HG03066 (cell line): ENCODE data around the gene MYL6B.
"Not testable (repeated sequence)": the region's sequence is repeated elsewhere in the genome, so short reads cannot be mapped to it uniquely, and the experiment has no call there.

Source experiments
- ATAC-seq: cut with Tn5 transposase; IDR thresholded peaks from one replicate; pipeline ENCODE4 v1.9.1; 2021; ENCODE audit warnings: low read depth; ENCODE audit not compliant: unreplicated experiment

The MYL6B gene

DNA sequence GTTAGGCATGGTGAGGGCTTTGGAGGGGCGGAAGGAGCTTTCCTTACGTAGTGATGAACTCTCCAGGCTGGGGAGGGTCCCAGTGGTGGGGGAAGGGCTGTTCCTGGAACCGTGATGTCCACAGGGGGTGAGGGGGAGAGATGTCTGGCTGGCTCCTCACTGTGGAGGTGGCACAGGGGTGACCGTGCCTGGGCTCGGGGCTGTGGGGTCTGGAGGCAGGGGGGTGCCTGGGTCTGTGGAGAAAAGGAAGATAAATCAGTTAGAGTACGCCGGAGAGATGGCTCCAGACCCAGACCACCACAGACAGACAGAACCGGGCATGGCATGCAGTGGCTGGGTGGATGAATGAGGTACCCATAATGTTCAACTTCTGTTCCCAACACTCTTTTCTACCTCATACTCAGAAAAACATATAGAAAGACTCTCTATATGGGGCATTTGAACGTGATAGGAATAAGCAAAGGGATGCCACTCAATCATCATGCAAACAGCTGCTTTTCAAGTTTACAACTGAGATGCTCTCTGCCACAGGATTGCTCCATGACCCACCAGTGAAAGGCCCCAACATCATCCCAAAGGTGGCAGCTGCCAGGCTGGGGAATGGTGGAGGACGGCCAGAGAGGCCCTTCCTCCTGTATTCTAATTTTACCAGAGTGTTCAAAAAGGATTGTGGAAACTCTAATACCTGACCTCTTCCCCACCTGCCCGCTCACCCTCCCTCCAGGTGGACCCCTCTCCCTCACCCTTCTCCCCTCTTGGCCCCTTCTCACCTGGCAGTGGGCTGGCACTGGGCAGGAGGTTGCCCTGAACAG lies 11.4 kb downstream of the MYL6B start:
- ATAC-seq: no peak

DNA sequence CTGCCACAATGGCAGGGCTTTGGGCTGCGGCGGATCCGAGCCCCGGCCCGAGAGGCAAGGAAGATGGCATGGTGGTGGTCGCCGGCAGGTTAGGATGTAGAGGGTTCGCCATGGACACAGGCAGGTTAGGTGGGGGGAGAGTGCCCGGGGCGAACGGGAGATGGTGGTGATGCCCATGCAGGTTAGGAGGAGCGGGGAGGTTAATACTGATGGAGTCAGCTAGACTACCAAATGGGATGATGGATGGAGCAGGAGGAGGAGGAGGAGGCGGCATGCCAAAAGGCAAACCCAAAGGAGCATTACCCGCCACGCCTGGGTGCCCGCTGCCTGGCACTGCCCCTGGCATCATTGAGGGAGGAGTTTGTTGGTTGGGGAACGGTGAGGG lies 11.9 kb downstream of the MYL6B start:
- ATAC-seq: no peak

DNA sequence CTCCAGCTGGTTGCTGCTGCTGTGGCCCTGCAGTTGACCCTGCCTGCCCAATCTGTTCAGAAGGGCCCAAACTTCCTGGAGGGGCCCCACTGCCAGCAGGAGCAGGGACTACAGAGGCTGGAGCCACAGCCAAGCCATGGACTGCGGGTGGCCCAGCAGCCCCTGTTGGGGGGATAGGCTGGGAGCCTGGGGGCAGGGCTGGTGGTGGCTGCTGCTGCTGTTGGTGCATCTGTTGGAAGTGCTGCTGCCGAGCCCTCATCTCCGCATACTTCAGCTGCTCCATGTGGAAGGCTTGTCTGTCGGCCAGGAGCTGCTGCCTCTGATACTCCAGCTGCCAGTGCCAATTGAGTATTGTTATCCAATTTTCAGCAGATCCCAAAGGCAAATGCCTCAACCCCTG lies 13.0 kb downstream of the MYL6B start:
- no peak for ATAC-seq

DNA sequence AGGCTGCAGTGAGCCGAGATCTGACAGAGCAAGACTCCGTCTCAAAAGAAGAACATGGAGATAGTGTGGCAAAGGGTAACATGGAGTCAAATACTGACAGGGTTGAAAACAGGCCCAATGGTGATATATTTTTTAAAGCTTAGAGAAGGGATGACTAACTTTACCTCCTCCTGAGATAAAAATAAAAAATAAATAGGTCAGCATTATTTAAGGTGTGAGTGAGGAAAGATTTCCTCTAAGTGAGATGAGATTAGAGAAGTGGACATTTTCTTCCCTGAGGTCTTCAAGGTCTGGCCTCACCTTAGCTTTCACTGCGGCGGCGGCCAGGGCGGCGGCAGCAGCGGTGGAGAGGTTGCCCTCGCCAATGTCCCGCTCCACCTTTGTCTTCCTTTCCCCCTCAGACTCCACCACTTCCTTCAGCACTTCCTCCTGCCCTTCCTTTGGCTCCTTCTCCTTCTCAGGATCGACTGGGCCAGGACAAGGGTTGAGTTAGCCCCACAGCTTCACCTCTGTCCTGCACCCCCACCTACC lies 16.9 kb downstream of the MYL6B start:
- no peak for ATAC-seq

DNA sequence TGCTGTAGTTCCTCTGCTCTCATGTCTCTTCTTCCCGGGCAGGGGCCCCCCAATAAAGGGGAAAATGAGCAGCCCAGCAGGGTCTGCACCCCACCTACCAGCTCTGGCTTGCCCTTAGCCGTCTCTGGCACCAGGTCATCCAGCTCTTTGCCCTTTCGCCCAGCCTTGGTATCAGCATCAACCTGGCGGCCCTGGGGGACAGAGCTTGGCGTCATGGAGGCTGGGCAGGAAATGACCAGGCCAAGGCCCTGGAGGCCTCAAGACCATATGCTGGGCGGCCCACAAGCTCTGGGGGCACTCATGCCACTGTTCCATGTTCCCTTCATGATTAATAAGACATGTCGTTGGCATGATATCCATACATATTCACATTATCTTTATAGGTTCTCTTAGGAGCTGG lies 20.5 kb downstream of the MYL6B start:
- ATAC-seq: no peak

DNA sequence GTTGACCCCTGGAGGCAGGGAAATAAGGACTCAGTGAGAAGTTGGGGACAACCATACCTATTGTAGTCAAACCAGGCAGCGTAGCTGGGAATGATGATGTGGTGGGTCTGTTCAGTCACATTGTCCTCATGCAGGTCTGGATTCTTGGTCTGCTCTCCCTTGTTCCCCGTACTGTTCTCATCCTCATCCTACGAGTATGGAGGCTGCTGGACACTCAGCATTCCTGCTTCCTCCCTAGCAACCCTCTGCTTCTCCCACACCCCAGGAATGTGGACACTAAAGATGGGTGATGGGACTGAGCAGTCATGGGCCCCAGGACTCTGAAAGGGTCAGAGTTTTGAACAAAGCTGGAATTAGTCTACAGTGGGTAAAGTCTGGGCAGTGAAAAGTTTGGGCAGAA lies 26.0 kb downstream of the MYL6B start:
- no peak for ATAC-seq

DNA sequence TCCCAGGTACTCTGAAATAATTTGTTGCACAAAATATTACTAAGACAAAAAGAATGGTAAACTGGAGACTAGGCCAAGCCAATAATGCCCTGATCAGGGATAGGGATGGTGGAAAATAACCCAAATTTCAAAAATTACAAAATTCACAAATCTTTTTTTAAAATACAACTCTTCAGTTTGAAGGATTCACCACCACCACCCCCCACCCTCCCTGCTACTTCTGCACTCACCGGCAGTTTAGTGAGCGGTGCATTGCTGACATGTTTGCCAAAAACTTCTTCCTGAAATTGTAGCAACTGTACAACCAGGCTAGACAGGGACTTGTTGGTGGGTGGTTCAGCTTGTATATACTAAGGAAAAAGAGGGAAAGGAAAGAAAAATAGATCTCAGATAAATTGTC lies 34.6 kb downstream of the MYL6B start:
- no peak for ATAC-seq

DNA sequence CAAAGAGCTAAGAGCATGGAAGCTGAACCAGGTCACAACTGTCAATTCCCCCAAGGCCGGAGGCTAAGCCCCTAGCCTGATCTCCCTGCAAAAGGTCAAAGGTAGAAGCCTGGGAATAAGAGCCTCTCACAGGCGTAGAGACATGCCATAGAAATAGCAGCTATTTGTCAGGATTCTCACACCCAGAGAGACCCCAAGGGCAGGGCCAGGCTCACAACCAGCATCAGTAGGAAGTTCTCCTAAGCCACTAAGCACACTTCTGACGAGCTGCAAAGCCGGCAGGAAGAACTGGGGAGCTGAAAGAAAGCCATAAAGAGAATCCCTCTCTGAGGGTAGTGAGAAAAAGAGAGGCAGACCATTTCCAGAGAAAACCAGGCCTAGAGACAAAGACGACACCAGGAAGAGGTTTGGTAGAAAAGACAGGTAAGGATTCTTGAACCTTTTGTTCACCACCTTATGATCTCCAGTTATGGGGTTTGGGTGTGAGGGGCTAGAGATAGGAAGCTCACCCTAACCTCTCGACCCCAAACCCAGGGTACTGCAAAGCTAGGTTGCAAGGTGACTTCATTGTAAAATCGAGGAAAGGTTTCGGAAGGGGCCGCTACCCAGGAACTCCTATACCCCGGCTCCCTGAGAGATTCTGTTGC lies 35.9 kb downstream of the MYL6B start:
- no peak for ATAC-seq

DNA sequence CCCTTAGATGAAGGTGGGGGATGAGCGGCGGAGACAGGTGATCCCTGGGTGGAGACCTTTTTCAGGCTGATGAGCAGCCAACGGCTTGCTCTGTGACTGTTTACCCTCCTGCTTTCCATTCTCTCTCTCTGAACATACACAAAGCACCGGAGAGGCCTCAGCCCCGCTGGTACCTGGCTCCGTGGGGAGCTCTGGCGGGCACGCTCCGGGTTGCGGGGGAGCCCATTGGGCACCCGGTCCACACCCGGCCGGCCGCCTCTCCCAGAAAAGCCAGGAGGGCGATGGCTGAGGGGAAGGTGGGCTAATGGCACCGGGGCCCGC lies 36.4 kb downstream of the MYL6B start:
- no peak for ATAC-seq

DNA sequence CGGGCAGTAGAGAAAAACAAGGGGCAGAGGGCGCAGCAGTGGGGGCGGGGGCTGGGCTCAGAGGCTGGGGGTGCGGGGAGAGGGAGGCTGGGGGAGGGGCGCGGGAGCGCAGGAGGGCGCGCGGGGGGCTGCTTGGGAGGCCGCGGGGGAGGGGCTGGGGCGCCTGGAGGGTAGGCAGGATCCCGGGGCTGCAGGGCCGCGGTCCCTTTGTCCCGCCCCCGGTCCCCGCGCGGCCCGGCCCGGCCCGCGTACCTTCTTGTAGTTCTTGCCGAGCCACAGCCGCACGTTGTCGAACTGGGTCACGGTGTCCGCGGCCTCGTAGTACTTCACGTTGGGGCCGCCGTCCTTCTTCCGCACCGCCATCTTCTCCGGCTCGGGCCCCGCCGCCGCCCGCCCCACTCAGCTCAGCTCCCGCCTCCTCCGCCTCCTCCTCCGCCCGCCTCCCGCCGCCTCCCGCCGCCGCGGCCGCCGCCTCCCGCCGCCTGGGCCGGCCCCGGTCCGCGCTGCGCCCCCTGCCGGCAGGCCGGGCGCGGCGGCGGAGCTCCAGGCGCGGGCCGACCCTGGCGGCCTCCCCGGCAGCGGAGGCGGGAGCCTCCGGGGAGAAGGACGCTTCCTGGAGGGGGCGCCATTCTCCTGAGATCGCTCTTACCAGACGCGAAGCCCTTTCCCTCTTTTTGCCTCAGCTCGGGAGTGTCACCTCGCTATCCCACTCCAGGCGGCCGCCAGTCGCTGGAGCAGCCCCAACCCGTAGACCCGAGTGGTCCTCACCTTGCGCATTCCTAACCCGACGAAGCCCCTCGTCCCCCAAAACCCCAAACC lies 36.9 kb downstream of the MYL6B start, which contains the start of gene SMARCC2:
SMARCC2 (minus strand) TSS at position 385 of the 819 bp plus-strand sequence; CDS start at position 363, 22 bp downstream.
- peak; percentile 71 for ATAC-seq

DNA sequence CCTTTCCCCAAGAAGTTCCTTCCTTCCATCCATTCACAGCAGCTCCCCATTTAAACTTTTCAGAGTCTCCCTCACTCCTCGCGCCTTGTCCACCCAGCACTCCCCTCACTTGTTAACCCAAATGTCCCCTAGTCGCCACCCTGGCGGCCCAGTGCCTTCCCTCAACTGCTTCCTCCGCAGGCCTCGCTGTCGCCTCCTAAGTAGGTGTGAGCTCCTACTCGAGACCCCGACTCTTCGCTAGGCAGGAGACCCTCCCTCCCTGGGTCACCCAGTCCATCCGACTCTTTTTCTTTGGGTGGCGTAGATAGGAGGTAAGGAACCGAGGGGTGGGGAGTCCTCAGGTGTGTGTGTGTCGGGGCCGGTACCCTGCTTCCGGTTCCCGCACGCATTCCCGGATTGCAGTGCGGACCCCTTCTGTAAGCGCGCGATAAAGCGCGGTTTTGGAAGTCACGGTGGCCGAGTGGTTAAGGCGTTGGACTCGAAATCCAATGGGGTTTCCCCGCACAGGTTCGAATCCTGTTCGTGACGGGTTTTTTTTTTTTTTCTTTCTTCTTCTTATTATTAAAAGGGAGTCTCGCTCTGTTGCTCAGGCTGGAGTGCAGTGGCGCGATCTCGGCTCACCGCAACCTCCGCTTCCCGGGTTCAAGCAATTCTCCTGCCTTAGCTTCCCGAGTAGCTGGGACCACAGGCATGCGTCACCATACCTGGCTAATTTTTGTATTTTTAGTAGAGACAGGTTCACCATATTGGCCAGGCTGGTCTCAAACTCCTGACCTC lies 37.7 kb downstream of the MYL6B start:
- peak; percentile 31 for ATAC-seq

DNA sequence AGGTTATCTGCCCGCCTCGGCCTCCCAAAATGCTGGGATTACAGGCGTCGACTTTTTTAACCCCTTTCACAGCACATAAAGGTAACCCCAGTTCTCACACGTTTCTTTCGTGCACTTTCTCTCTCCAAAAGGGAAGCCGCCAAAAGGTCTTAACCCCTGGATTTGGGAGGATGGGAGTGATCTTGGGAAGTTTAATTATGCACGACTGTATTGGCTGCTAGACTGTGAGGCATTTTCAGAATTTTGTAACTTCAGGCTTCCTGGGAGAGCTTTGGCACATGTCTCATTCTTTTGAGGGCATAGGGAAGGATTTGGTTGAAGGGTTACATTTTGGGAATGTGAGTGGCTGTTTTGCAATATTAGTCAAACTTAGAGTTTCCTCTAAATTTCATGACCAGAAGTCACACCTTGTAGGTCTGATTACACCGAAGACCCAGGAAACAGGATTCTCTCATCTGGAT lies 38.3 kb downstream of the MYL6B start:
- ATAC-seq: no peak

DNA sequence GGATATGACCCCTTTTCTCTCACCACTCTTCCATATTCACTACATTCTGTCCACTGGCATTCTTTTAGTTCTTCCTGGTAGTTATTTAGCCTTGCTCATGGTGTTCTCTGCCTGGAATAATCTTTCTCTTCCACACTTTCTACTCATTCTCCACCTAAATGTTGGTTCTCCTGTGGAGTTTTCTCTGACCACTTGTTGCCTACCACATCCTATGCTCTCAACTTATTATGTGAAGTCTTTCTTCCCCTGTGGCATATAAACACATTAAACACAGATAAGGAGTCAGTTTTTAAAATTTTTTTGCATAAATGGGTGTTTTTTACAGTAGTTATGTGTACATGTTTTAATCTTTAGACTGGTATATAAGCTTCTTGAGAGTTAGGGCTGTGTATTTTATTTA lies 40.2 kb downstream of the MYL6B start:
- no peak for ATAC-seq

DNA sequence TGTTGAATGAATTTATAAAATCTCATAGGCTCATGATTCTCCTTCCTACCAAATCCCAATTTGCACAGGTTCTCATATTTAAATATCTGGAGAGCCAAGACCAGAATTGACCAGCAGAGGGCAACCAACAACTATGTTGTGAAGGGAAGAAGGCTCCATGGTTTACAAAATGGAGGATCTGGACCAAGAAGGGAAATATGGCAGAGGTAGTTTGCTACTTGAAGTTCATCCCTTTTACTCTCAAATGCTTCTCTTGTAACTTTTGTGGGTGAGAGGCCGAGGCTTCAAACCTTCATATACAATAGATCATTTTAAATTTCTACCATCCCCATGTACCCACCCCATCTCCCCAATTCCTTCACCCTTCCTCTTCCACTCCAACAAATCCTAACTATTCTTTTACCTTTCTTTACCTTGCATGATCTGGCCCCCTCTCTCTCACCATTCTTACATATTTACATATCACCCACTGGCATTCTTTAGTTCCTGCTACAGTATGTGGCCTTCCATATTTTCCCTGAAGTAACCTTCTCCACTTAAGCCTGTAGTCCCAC lies 40.7 kb downstream of the MYL6B start:
- ATAC-seq: no peak

DNA sequence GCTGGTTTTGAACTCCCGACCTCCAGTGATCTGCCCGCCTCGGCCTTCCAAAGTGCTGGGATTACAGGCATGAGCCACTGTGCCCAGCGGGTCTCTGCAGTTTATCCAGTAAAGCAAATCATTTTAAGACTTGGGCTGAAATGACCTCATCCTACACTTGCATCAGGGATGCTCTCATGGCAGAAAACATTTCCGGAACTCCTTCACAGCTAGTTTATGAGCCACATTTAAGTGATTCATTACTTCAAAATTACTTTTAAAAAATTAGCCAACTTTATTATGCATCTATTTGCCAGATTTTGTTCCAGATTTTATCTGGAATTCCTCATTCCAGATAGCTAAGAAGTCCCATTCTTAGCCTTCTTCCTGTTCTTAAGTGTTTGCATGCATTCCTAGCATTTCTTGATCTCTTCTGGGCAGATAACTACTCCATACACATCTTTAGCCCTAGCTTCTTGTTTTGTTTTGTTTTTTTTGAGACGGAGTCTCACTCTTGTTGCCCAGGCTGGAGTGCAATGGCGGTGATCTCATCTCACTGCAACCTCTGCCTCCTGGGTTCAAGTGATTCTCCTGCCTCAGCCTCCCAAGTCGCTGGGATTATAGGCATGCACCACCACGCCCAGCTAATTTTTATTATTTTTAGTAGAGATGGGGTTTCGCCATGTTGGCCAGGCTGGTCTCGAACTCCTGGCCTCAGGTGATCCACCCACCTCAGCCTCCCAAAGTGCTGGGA lies 44.6 kb downstream of the MYL6B start:
- not testable (repeated sequence) for ATAC-seq

DNA sequence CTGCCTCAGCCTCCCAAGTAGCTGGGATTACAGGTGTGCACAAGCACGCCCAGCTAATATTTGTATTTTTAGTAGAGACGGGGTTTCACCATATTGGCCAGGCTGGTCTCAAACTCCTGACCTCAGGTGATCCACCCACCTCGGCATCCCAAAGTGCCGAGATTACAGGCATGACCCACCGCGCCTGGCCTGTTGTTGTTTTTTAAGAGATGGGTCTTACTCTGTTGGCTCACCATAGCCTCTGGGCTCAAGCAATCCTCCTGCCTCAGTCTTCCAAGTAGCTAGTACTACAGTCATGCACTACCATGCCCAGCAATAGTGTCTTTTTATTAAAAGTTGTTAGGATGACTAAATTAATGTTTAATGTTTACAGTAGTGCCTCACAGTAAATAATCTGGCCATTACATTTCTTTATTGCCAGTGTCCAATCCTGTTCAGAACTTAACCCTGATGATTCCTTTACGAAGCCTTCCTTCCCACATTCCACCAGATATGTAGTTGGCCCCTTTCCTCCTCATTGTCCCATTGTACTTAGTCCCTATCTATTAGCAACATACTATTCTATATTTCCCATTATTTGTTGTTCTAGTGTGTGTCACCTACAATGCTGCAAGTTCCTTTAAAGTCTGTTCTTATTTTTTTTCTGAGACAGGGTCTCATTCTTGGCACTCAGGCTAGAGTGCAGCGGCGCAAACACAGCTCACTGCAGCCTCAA lies 45.7 kb downstream of the MYL6B start:
- no peak for ATAC-seq

DNA sequence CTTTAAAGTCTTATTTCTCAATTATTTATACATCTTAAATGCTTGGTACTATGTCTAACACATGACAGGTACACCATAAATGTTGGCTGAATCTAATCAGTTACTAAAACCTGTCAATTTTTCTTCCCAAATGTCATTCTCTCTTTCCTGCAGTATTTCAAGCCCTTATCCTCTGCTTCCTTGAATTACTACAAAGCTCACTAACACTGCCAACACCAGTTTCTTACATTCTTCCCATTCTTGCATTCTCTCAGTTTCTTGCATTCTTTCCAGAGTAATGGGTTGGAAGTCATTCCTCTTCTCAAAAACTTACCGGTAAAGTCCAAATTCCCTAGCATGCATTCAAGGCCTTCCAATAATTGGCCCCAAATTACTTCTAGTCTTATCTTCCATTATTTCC lies 46.4 kb downstream of the MYL6B start:
- ATAC-seq: no peak

DNA sequence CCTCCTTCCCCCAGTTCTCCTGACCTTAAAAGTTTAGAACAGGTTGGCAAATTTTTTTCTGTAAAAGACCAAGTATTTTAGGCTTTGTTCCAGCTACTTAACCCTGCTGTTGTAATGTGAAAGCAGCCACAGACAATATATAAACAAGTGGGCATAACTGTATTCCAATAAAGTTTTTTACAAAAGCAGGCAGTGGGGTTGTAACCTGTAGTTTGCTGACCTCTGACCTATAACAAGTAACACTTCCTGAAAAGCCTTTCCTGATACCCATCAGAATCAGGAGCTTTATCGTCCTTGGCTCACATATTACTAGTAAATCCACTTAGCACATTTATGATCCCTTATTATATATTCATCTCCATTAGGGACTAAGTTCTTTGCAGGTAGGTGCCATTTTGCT lies 50.0 kb downstream of the MYL6B start:
- ATAC-seq: no peak

DNA sequence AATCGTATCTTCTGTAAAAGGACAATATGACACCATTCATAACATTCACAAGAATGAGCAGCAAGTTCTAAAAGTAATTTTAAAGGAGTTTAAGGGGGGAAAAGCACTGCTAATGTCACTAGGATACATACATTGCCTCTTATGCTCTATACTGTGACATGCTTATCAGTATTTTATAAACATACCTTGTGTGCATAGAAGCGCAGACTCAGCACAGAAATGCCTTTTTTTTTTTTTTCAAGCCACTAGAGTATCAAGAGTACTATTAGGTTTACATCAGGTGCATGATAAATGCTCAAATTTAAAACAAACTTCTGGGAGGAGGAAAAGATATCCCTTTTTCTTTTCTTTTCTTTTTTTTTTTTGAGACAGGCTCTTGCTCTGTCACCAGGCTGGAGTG lies 50.5 kb downstream of the MYL6B start:
- ATAC-seq: no peak
